ENCODE results near the gene CCNJ.

Gene CCNJ

GRCh38 chr10:96061232-96061631 is 17.8 kb downstream of the CCNJ start:
- no peak for DNase-seq (ENCODE audit: low read depth)

DNA sequence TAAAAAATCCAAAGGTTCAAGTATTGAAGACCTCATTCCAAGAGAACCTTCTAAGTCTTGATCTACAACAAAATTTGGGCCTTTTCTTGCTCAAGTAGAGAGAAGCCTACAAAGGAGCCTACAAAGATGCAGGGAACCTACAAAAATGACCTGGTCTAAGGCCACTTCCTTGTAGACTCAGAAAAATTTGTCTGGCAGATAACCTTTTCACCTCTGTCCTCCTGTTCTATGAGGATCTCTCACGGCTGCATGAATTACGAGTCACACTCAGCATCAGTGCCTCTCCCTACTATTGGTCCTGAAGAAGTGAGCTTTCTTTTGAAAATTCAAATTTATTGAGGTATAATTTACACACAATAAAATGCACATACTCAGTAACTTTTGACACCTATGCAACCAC is 29.3 kb downstream of the CCNJ start:
- no peak for DNase-seq (ENCODE audit: low read depth)

DNA sequence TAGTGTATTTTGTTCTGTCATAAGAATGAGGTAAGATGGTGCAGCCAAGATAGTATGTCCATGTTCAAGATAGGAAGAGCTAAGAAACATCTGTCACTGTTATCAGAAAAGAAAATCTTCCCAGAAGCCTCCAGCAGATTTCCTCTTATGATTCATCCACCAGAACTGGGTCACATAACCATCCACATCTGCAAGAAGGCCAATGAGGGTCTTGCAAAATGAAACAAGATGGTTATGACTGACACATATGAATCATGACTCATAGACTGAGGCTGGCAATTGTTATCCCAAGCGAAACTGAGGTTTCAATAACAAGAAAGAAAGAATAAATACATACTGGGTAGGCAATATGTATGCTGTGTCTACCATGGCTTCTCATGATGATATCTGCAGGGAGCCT is 30.3 kb downstream of the CCNJ start:
- no peak for DNase-seq (ENCODE audit: low read depth)

DNA sequence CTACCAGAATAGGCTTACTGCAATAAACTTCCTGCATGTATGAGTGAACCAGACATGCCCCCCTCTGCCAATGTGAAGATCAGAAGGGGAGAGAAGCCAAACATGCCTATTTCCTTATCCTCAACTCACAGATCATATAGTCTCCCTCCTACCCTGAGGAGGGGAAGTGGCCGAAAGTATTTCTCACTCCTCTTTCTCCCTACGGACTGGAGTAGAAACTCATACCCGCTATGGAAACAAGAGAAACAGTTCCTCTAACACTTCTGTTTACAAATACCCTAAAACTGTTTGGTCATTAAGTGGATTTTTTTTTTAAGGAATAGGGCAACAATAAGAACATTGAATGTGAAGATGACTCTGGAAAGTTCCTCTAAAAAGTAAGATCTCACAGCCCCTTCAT is 31.4 kb downstream of the CCNJ start:
- DNase-seq (ENCODE audit: low read depth), result no peak

DNA sequence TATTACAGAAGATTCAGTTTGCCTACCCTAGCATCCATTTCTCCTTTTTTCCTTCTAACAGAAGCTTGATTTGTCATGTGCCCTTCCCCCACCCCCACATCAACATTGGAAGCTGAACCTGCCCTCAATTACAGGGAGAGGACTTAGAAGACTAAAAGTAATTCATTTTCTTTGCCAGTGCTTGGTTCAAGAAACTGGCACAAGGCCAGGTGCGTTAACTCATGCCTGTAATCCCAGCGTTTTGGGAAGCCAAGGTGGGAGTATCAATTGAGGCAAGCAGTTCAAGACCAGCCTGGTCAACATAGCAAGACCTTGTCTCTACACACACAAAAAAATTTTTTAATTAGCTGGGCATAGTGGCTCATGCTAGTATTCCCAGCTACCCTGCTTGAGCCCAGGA is 32.6 kb downstream of the CCNJ start:
- no peak for DNase-seq (ENCODE audit: low read depth)

GRCh38 chr10:96077156-96077555 is 33.8 kb downstream of the CCNJ start:
- no peak for DNase-seq (ENCODE audit: low read depth)

DNA sequence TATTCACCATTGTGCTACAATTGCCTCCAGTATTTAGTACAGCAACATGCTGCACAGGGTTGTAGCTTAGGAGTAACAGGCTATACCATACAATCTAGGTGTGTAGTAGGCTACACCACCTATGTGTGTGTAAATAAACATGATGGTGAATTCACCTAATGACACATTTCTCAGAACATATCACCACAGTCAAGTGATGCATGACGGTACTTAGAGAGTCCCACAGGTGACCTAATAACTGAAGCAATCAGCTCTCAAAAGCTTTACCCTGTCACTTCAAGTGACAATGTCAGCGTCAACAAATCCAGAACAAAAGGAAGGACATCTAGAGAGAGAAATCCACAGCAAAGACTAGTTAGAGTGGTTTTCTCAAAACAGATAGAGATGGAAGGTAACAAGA is 38.8 kb downstream of the CCNJ start:
- DNase-seq (ENCODE audit: low read depth), result no peak

- DNase-seq (ENCODE audit: low read depth), result no peak
Measured at GRCh38 chr10:96082748-96083147, 39.4 kb downstream of the CCNJ start.

DNA sequence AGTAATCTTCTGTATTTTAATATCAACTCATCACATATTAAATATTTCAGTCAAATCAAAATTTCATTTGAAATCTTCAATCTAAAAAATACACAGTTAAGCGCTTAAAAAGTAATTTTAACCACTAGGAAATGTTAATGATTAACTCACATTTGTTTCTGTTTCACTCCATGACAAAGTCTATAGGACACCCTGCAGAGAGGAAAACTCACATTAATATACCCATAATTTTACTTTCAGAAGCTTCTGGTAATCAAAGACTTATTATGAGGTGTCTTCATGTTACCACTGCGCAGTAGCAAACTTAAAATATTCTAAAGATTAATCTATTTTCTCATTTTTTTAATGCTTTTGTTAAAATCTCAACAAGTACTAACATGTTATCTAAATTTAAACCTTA is 45.7 kb downstream of the CCNJ start:
- no peak for DNase-seq (ENCODE audit: low read depth)

DNA sequence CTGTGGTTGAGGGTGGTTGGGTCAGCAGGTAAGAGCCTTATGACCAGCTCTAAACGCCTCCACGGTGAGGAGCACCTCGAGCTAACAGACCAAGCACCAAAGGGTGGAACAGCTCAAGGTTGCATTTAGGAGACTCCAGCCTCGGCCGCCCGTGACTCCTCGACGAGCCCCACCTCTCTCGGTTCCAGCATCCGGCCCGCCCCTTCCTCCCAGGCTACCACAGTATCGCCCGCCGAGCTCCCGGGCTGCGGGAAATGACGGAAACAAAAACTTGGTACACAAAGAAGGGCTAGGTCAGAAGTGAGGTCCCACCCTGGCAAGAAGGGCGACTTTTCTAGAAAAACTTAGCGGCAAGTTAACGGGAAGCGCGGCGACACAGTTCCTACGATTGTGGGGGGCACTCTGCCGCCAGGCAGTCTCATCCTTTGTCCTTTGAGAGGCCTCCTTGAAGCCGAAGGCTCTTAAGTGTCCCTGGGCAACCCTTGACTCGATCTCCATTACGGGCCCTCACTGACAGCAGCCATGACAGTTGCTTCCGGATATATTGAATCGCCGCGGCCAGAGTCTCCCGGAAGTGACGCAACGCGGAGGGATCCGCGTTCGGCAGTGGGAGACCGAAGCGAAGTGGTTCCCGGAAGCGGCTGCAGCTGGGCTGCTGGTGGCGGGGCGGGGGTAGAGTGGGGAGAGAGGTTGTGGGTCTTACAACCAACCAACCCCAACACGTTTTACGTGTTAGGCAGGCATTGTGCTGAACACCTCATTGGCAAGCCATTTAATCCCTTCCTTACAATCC is 46.5 kb downstream of the CCNJ start:
- peak; percentile 77 for DNase-seq (ENCODE audit: low read depth)

- no peak for DNase-seq (ENCODE audit: low read depth)
Measured at GRCh38 chr10:96090463-96090800, 47.0 kb downstream of the CCNJ start.

DNA sequence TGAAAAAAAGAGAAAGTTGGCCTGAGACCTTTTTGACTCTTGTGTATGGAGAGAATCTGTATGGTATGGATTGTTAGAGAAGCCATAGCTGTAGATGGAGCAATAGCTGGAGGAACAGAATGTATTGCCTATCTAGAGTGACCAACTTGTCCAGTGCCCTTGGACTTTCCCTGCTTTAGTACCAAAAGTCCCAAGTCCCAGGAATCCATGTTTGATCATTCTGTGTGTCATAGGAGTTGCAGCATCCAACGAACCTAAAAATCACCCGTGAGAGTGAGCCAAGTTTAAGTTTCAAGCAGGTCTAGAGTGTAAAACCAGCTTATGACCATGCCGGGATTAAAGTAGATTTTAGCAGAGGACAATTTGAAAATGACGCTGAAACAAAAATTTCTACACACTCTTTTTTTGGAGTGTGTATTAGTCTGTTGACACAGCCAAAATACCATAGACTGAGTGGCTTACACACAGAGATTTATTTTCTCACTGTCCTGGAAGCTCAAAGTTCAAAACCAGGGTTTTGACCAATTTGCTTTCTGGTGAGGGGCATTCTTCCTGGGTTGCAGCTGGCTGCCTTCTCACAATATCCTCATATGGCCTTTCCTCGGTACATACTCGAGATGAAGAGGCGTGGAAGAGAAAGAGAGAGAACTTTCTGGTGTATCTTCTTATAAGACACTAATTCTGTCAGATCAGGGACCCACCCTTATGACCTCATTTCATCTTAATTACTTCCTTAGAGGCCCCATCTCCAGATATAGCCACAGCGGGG is 49.8 kb downstream of the CCNJ start:
- no peak for DNase-seq (ENCODE audit: low read depth)

GRCh38 chr10:96093948-96094347 is 50.6 kb downstream of the CCNJ start:
- DNase-seq (ENCODE audit: low read depth), result no peak

- no peak for DNase-seq (ENCODE audit: low read depth)
Measured at GRCh38 chr10:96096958-96097357, 53.6 kb downstream of the CCNJ start.

GRCh38 chr10:96097865-96098264 is 54.5 kb downstream of the CCNJ start:
- no peak for DNase-seq (ENCODE audit: low read depth)

DNA sequence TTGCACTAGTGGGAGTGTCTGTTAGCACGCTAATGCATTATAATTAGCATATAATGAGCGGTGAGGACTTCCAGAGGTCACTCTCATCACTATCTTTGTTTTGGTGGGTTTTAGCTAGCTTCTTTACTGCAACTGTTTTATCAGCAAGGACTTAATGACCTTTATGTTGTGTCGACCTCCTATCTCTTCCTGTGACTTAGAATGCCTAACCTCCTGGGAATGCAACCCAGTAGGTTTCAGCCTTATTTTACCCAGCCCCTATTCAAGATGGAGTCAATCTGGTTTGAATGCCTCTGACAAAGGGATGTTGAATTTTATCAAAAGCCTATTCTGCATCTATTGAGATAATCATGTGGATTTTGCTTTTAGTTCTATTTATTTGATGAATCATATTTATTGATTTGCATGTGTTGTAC is 64.2 kb downstream of the CCNJ start:
- no peak for DNase-seq (ENCODE audit: low read depth)
